MM.1S (cell line): ENCODE results near the gene TDP2.

Source experiments
- DNase-seq: peaks from one replicate; pipeline ENCODE4 v3.0.0-alpha.2; 2015
- H2AFZ ChIP-seq: fragments of 300-600 bp; sonication (generic); 2 replicates; pipeline ENCODE4 v1.6.0; 2016; ENCODE audit warnings: antibody characterized with exemption, low read length
- H3F3A ChIP-seq: fragments of 300-600 bp; sonication (generic); 2 replicates; pipeline ENCODE4 v1.6.1; 2016; ENCODE audit warnings: mild to moderate bottlenecking, antibody characterized with exemption, low read length, moderate library complexity, mixed read lengths; ENCODE audit not compliant: insufficient read depth
- H3K27ac ChIP-seq: fragments of 300-600 bp; sonication (generic); 2 replicates; pipeline ENCODE4 v1.5.1; 2016; ENCODE audit warnings: mild to moderate bottlenecking, low read length
- H3K27me3 ChIP-seq: fragments of 300-600 bp; sonication (generic); replicated peaks from 2 replicates; pipeline ENCODE4 v1.6.0; 2016; ENCODE audit warnings: low read length; ENCODE audit not compliant: insufficient read depth
- H3K36me3 ChIP-seq: fragments of 300-600 bp; sonication (generic); replicated peaks from 2 replicates; pipeline ENCODE4 v1.6.1; 2016; ENCODE audit warnings: mild to moderate bottlenecking, low read length, mixed read lengths; ENCODE audit not compliant: insufficient read depth
- H3K4me1 ChIP-seq: fragments of 300-600 bp; sonication (generic); 2 replicates; pipeline ENCODE4 v1.6.1; 2016; ENCODE audit warnings: low read length, mixed read lengths
- H3K4me2 ChIP-seq: fragments of 300-600 bp; sonication (generic); 2 replicates; pipeline ENCODE4 v1.6.0; 2016; ENCODE audit warnings: low read depth, low read length
- H3K4me3 ChIP-seq: fragments of 300-600 bp; sonication (generic); 2 replicates; pipeline ENCODE4 v1.5.1; 2016; ENCODE audit warnings: low read length, mixed read lengths
- H3K79me2 ChIP-seq: fragments of 300-600 bp; sonication (generic); 2 replicates; pipeline ENCODE4 v1.6.1; 2016; ENCODE audit warnings: mixed run types, low read length, mixed read lengths
- H3K9ac ChIP-seq: fragments of 300-600 bp; sonication (generic); 2 replicates; pipeline ENCODE4 v1.6.1; 2016; ENCODE audit warnings: low read length, mixed read lengths
- H3K9me2 ChIP-seq: fragments of 300-600 bp; sonication (generic); replicated peaks from 2 replicates; pipeline ENCODE4 v1.6.1; 2016; ENCODE audit warnings: mild to moderate bottlenecking, low read length, mixed read lengths; ENCODE audit not compliant: insufficient read depth
- H3K9me3 ChIP-seq: fragments of 300-600 bp; sonication (generic); replicated peaks from 2 replicates; pipeline ENCODE4 v1.6.1; 2016; ENCODE audit warnings: mild to moderate bottlenecking, low read length, mixed read lengths; ENCODE audit not compliant: insufficient read depth
- H4K20me1 ChIP-seq: fragments of 300-600 bp; sonication (generic); 2 replicates; pipeline ENCODE4 v1.6.1; 2016; ENCODE audit warnings: mild to moderate bottlenecking, low read length, moderate library complexity, mixed read lengths; ENCODE audit not compliant: insufficient read depth
- CTCF ChIP-seq: fragments of 300-600 bp; sonication (generic); IDR thresholded peaks from 2 replicates; pipeline ENCODE4 v1.5.1; 2016; ENCODE audit warnings: antibody characterized with exemption, low read length, mixed read lengths
- EZH2 ChIP-seq: fragments of 300-600 bp; sonication (generic); optimal IDR thresholded peaks from 2 replicates; pipeline ENCODE3; 2017; ENCODE audit warnings: low read depth, mild to moderate bottlenecking, antibody characterized with exemption, low read length, mixed read lengths
- EZH2phosphoT487 ChIP-seq: fragments of 300-600 bp; sonication (generic); IDR thresholded peaks from 2 replicates; pipeline ENCODE4 v1.6.1; 2018; ENCODE audit warnings: antibody characterized with exemption, low read length

The TDP2 gene

GRCh38 chr6:24708612-24709011 lies 41.9 kb upstream of the TDP2 start:
- peaks cover 45% of the 10 kb centered on the region for H3K36me3 ChIP-seq
- peaks cover 3% of the 10 kb centered on the region for H4K20me1 ChIP-seq
- DNase-seq = no peak
- no peaks in the 10 kb centered on the region for H3K9me2 ChIP-seq
- no peak overlapping the region for H3K27ac ChIP-seq
- no peaks in the 10 kb centered on the region for H3K9me3 ChIP-seq
- no peak overlapping the region for H3K9ac ChIP-seq
- H2AFZ ChIP-seq = no peak overlapping the region
- no peak overlapping the region for H3K4me3 ChIP-seq
- H3F3A ChIP-seq = 0 out of 2 replicates have a peak, but pooled peaks cover 6% of the 10 kb centered on the region
- no peak for TF ChIP-seq EZH2
- TF ChIP-seq EZH2phosphoT487 = no peak
- TF ChIP-seq CTCF = no peak
- H3K4me2 ChIP-seq = no peak overlapping the region
- H3K4me1 ChIP-seq = no peaks in the 10 kb centered on the region
- H3K27me3 ChIP-seq = no peaks in the 10 kb centered on the region
- H3K79me2 ChIP-seq = peaks cover 63% of the 10 kb centered on the region

- Histone ChIP-seq H3K36me3 (peaks cover 24% of the 10 kb centered on the region), H3K9me2 (no peaks in the 10 kb centered on the region), H3K9me3 (no peaks in the 10 kb centered on the region), H3K27ac (no peak overlapping the region), H3K9ac (no peak overlapping the region), H3K4me3 (no peak overlapping the region), H3K27me3 (no peaks in the 10 kb centered on the region), H3K79me2 (peaks cover 22% of the 10 kb centered on the region), H3K4me1 (no peaks in the 10 kb centered on the region), H4K20me1 (no peaks in the 10 kb centered on the region; the same call in 1 of the 2 replicates), H3K4me2 (no peak overlapping the region), H3F3A (peaks cover 3% of the 10 kb centered on the region; the same call in 1 of the 2 replicates), H2AFZ (no peak overlapping the region)
- TF ChIP-seq EZH2phosphoT487 = no peak
- no peak for TF ChIP-seq CTCF
- TF ChIP-seq EZH2 = no peak
- no peak for DNase-seq
Measured at GRCh38 chr6:24704468-24704867, 37.8 kb upstream of the TDP2 start.

DNA sequence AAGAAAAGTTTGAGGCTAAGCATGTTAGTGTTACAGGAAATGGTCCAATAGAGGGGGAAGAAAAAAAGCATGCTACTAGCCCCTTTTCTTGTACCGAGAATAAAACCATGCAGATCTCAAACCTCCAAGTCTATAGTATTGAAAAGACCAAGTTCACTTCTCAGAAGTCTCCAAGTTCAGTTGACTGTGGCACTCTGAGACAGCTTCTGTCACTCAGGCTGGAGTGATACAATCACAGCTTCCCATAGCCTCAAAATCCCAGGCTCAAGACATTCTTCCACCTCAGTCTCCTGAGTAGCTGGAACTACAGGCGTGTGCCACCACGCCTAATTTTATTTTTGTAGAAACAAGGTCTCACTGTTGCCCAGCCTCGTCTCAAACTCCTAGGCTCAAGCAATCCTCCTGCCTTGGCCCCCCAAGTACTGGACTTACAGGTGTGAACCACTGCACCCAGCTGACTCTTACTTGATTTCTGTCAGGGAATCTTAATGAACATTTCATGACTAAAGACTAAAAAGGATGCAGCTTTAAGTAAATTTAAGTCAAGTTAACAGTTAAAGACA lies 36.1 kb upstream of the TDP2 start:
- peaks cover 17% of the 10 kb centered on the region for H3K36me3 ChIP-seq
- H3K9me2 ChIP-seq = no peaks in the 10 kb centered on the region
- H4K20me1 ChIP-seq = no peaks in the 10 kb centered on the region; the same call in 1 of the 2 replicates
- TF ChIP-seq EZH2phosphoT487 (no peak), EZH2 (no peak), CTCF (no peak)
- no peak overlapping the region for H3K9ac ChIP-seq
- H3K4me3 ChIP-seq = no peak overlapping the region
- no peak for DNase-seq
- H3K27me3 ChIP-seq = no peaks in the 10 kb centered on the region
- peaks cover 4% of the 10 kb centered on the region for H3F3A ChIP-seq
- H2AFZ ChIP-seq = no peak overlapping the region
- no peaks in the 10 kb centered on the region for H3K4me1 ChIP-seq
- no peaks in the 10 kb centered on the region for H3K9me3 ChIP-seq
- no peak overlapping the region for H3K27ac ChIP-seq
- H3K4me2 ChIP-seq = no peak overlapping the region
- H3K79me2 ChIP-seq = peaks cover 15% of the 10 kb centered on the region; the same call in 1 of the 2 replicates
